Neutrophil (primary cell): Measurements from ENCODE around the gene UBFD1.

Experiments used
- H3K27ac ChIP-seq: fragments of 200-600 bp; sonication (generic); 2 replicates; pipeline ENCODE4 v1.5.1; 2016; ENCODE audit warnings: mild to moderate bottlenecking, moderate library complexity
- H3K27me3 ChIP-seq: fragments of 200-600 bp; sonication (generic); 2 replicates; pipeline ENCODE4 v1.6.0; 2016; ENCODE audit warnings: mild to moderate bottlenecking
- H3K36me3 ChIP-seq: fragments of 200-600 bp; sonication (generic); 2 replicates; pipeline ENCODE4 v1.5.1; 2017
- H3K4me1 ChIP-seq, 2 experiments: fragments of 200-600 bp in 1 of 2; sonication (generic) in 1 of 2; 1 replicate in 1 of 2; 2 replicates in 1 of 2; pipeline versions ENCODE4 v1.5.1 to v1.6.1; 2013 to 2016; ENCODE audit warnings: low read depth in 1 of 2, low read length in 1 of 2, mild to moderate bottlenecking in 1 of 2, moderate library complexity in 1 of 2; ENCODE audit not compliant: control insufficient read depth in 1 of 2, insufficient read depth in 1 of 2
- H3K4me3 ChIP-seq, 2 experiments: fragments of 200-600 bp in 1 of 2; sonication (generic) in 1 of 2; 1 replicate in 1 of 2; 2 replicates in 1 of 2; pipeline ENCODE4 v1.5.1; 2013 to 2016; ENCODE audit warnings: low read depth in 1 of 2, low read length in 1 of 2, mild to moderate bottlenecking in 1 of 2, moderate library complexity in 1 of 2
- H3K9me3 ChIP-seq: fragments of 200-600 bp; sonication (generic); 2 replicates; pipeline ENCODE4 v1.5.1; 2016
- TF ChIP-seq, protein P1 (sequence below): fragments of 200-600 bp; sonication (generic); IDR thresholded peaks from 2 replicates; pipeline ENCODE4 v1.5.1; 2016; ENCODE audit warnings: antibody characterized with exemption

The UBFD1 gene

GRCh38 chr16:23518435-23518891 is 39.1 kb upstream of the UBFD1 start:
- Histone ChIP-seq H3K27ac (no peak overlapping the region), H3K9me3 (no peaks in the 10 kb centered on the region), H3K4me1 (peaks cover 9 to 10% of the 10 kb centered on the region in 2 experiments), H3K4me3 (no peak overlapping the region), H3K27me3 (no peaks in the 10 kb centered on the region), H3K36me3 (no peaks in the 10 kb centered on the region)
- TF ChIP-seq, protein P1, sequence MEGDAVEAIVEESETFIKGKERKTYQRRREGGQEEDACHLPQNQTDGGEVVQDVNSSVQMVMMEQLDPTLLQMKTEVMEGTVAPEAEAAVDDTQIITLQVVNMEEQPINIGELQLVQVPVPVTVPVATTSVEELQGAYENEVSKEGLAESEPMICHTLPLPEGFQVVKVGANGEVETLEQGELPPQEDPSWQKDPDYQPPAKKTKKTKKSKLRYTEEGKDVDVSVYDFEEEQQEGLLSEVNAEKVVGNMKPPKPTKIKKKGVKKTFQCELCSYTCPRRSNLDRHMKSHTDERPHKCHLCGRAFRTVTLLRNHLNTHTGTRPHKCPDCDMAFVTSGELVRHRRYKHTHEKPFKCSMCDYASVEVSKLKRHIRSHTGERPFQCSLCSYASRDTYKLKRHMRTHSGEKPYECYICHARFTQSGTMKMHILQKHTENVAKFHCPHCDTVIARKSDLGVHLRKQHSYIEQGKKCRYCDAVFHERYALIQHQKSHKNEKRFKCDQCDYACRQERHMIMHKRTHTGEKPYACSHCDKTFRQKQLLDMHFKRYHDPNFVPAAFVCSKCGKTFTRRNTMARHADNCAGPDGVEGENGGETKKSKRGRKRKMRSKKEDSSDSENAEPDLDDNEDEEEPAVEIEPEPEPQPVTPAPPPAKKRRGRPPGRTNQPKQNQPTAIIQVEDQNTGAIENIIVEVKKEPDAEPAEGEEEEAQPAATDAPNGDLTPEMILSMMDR, result no peak

- Histone ChIP-seq H3K36me3 (no peaks in the 10 kb centered on the region), H3K27ac (no peak overlapping the region)
Measured at GRCh38 chr16:23519282-23519681, 38.2 kb upstream of the UBFD1 start.

GRCh38 chr16:23520500-23520899 is 37.0 kb upstream of the UBFD1 start:
- H3K27me3 ChIP-seq, result no peaks in the 10 kb centered on the region
- no peak overlapping the region for H3K4me3 ChIP-seq
- TF ChIP-seq, protein P1, result no peak
- no peaks in the 10 kb centered on the region for H3K36me3 ChIP-seq
- peak overlapping the region; percentile 3 for H3K27ac ChIP-seq
- H3K9me3 ChIP-seq, result no peaks in the 10 kb centered on the region
- H3K4me1 ChIP-seq, result peaks cover 9 to 10% of the 10 kb centered on the region in 2 experiments

More at GRCh38 chr16:23519282-23519681, 38.2 kb upstream of the UBFD1 start:
- Histone ChIP-seq H3K27me3 (no peaks in the 10 kb centered on the region), H3K4me3 (no peak overlapping the region), H3K4me1 (peaks cover 9 to 10% of the 10 kb centered on the region in 2 experiments), H3K9me3 (no peaks in the 10 kb centered on the region)
- TF ChIP-seq, protein P1, result no peak

GRCh38 chr16:23521037-23521743 is 36.3 kb upstream of the UBFD1 start:
- no peaks in the 10 kb centered on the region for H3K27me3 ChIP-seq
- H3K9me3 ChIP-seq, result no peaks in the 10 kb centered on the region
- H3K27ac ChIP-seq, result peak overlapping the region; percentile 3
- TF ChIP-seq, protein P1, result no peak
- H3K36me3 ChIP-seq, result no peaks in the 10 kb centered on the region
- H3K4me3 ChIP-seq, result no peak overlapping the region
- peaks cover 9 to 10% of the 10 kb centered on the region in 2 experiments for H3K4me1 ChIP-seq

GRCh38 chr16:23521965-23522364 is 35.6 kb upstream of the UBFD1 start:
- no peaks in the 10 kb centered on the region for H3K27me3 ChIP-seq
- H3K27ac ChIP-seq, result no peak overlapping the region
- no peaks in the 10 kb centered on the region for H3K36me3 ChIP-seq

More at GRCh38 chr16:23521965-23522364, 35.6 kb upstream of the UBFD1 start:
- H3K4me1 ChIP-seq, result peaks cover 9 to 10% of the 10 kb centered on the region in 2 experiments
- TF ChIP-seq, protein P1, result no peak
- H3K9me3 ChIP-seq, result no peaks in the 10 kb centered on the region
- no peak overlapping the region for H3K4me3 ChIP-seq
